HG02840 (cell line): ENCODE results near the gene CYP4A11.
"Not testable (repeated sequence)": the region's sequence is repeated elsewhere in the genome, so short reads cannot be mapped to it uniquely, and the experiment has no call there.

Experiments
- ATAC-seq: cut with Tn5 transposase; IDR thresholded peaks from one replicate; pipeline ENCODE4 v1.9.1; 2021; ENCODE audit warnings: mild to moderate bottlenecking, moderate library complexity, moderate number of reproducible peaks; ENCODE audit not compliant: unreplicated experiment, low FRiP score

CYP4A11 gene, protein sequence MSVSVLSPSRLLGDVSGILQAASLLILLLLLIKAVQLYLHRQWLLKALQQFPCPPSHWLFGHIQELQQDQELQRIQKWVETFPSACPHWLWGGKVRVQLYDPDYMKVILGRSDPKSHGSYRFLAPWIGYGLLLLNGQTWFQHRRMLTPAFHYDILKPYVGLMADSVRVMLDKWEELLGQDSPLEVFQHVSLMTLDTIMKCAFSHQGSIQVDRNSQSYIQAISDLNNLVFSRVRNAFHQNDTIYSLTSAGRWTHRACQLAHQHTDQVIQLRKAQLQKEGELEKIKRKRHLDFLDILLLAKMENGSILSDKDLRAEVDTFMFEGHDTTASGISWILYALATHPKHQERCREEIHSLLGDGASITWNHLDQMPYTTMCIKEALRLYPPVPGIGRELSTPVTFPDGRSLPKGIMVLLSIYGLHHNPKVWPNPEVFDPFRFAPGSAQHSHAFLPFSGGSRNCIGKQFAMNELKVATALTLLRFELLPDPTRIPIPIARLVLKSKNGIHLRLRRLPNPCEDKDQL

GRCh38 chr1:46941135-46941694, at the start of gene CYP4A11:
TSS of gene CYP4A11 (minus strand) at chr1:46941476. CDS start at chr1:46941433, 43 bp downstream.
- ATAC-seq: no peak

DNA sequence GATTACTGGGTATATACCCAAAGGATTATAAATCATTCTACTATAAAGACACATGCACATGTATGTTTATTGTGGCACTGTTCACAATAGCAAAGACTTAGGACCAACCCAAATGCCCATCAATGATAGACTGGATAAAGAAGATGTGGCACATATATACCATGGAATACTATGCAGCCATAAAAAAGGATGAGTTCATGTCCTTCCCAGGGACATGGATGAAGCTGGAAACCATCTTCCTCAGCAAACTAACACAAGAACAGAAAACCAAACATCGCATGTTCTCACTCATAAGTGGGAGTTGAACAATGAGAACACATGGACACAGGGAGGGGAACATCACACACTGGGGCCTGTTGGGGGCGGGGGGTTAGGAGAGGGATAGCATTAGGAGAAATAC, 49.3 kb upstream of the CYP4A11 start:
- not testable (repeated sequence) for ATAC-seq

GRCh38 chr1:46983830-46984586, 42.7 kb upstream of the CYP4A11 start:
- ATAC-seq: no peak

- no peak for ATAC-seq
Observed at GRCh38 chr1:46983166-46983829, 42.0 kb upstream of the CYP4A11 start.

- no peak for ATAC-seq
Observed at GRCh38 chr1:46969014-46969619, 27.8 kb upstream of the CYP4A11 start.

- not testable (repeated sequence) for ATAC-seq
Observed at GRCh38 chr1:46962272-46962671, 21.0 kb upstream of the CYP4A11 start.

DNA sequence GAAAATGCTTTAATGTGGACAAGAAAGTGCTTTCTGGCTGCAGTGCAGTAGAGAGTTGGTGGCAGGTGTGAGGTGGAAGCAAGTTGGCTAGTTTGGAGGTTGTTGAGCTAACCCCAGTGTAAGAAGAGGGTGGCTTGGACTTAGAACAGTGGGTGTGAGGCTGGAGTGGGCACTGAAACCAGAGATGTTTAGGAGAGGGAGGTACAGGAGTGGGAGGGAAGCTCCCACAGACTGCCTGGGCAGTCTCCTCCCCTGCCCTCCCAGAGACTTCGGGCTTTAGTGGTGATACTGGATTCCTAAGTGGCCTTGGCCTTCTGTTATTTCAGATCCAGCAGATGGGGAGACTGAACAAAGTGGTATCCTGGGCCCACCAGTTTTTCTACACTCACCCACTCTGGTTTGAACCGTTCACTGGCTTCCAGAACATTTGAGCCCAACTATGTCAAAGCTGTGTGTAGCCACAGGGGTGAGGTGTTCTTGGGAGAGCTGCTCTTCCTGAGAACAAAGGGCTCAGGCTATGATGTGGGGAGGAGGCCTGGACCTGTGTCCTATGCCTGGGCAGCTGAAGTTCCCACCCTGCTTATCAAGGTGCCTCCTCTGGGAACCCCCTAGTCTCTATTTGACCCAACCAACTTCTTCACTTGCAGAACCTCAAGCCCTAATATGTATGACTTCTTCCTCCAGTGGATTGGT, 19.9 kb upstream of the CYP4A11 start:
- no peak for ATAC-seq

DNA sequence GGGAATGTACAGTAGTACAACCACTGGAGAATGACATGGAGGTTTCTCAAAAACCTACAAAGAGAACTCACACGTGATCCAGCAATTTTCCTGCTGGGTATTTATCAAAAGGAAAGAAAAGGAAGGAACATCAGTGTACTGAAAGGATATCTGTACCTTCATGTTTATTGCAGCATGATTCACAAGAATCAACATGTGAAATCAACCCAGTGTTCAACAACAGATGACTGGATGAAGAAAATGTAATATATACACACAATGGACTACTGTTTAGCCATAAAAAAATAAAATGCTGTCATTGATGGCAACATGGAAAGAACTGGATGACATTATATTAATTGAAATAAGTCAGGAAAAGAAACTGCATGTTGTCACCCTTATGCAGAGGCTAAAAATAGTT, 19.0 kb upstream of the CYP4A11 start:
- ATAC-seq: no peak

GRCh38 chr1:46955116-46955515, 13.8 kb upstream of the CYP4A11 start:
- not testable (repeated sequence) for ATAC-seq

DNA sequence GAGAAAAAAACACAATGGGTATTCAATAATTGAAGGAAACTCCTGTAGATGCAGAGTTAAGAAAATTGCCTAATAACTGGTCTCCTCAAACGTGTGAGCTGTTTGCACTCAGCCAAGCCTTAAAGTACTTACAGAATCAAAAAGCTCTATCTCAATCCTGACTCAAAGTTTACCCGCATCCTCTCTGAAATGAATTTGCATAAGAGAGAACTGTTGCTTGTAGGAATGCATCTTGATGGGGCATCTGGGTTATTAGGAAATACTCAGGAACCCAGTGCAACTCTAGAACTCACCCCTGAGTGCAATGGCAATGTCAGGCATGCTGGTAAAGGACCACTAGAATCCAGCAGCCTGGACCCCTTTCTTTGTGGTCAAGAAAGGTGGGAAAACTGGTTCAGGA, 12.6 kb upstream of the CYP4A11 start:
- ATAC-seq: not testable (repeated sequence)

DNA sequence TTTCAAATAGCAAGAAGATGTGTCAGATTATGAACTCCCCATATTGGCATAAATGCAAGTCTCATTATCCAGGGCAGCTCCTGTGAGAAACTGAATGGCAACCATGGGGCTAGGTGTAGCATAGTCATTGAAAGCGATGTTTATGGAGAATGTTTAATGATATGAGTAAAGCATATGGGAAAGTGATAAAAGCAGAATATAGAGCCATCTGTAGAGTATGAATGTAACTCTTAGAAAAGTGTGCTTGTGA, 8.1 kb upstream of the CYP4A11 start:
- ATAC-seq: not testable (repeated sequence)

GRCh38 chr1:46948629-46949416, 7.5 kb upstream of the CYP4A11 start:
- no peak for ATAC-seq

GRCh38 chr1:46947706-46948105, 6.4 kb upstream of the CYP4A11 start:
- not testable (repeated sequence) for ATAC-seq

DNA sequence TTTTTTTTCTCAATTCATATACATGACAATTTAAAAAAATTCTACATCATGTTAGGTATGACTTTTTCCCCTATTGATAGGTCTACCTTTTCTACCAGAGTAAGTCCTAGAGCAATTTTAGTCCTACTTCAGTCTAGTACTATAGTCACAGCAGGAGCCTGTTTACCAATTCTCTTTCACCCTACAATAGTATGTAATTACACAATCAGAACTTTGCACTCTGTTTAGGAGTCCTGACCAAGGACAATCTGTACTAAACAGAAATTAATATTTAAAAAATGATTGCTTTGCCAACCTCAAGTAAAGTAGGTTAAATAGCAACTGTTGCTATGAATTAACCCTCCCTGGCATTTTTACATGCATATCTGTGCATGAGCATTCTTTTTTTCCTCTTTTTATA, 810 bp upstream of the CYP4A11 start:
- no peak for ATAC-seq

GRCh38 chr1:46940307-46940706, 969 bp downstream of the CYP4A11 start:
- no peak for ATAC-seq

GRCh38 chr1:46937270-46937669, 4.0 kb downstream of the CYP4A11 start:
- ATAC-seq: no peak

DNA sequence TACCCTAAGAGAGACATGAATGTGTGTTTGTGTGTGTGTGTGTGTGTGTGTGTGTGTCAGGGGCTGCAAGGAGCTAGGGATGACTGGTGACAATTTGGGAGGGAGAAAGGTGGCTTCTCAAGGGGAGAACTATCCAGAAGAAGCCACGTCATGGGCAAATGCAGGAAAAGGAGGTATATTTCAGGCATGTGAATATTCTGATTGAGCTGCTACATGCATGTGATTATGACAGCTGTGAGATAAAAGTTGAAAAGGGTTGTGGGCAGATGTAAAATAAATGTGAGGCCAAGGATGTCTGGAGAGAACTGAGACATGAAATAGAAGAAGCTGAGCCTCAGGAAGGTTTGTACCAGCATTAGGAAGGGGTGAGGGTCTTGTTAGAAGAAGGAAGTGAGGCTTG, 4.5 kb downstream of the CYP4A11 start:
- ATAC-seq: no peak

- not testable (repeated sequence) for ATAC-seq
Observed at GRCh38 chr1:46934852-46935251, 6.4 kb downstream of the CYP4A11 start.

GRCh38 chr1:46932020-46932419, 9.3 kb downstream of the CYP4A11 start:
- not testable (repeated sequence) for ATAC-seq
